HG03095 (cell line): ENCODE data around the gene ERVMER34-1.

Experiments
- ATAC-seq: cut with Tn5 transposase; IDR thresholded peaks from one replicate; pipeline ENCODE4 v1.9.1; 2021; ENCODE audit warnings: moderate library complexity; ENCODE audit not compliant: unreplicated experiment

ERVMER34-1 gene, protein sequence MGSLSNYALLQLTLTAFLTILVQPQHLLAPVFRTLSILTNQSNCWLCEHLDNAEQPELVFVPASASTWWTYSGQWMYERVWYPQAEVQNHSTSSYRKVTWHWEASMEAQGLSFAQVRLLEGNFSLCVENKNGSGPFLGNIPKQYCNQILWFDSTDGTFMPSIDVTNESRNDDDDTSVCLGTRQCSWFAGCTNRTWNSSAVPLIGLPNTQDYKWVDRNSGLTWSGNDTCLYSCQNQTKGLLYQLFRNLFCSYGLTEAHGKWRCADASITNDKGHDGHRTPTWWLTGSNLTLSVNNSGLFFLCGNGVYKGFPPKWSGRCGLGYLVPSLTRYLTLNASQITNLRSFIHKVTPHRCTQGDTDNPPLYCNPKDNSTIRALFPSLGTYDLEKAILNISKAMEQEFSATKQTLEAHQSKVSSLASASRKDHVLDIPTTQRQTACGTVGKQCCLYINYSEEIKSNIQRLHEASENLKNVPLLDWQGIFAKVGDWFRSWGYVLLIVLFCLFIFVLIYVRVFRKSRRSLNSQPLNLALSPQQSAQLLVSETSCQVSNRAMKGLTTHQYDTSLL

DNA sequence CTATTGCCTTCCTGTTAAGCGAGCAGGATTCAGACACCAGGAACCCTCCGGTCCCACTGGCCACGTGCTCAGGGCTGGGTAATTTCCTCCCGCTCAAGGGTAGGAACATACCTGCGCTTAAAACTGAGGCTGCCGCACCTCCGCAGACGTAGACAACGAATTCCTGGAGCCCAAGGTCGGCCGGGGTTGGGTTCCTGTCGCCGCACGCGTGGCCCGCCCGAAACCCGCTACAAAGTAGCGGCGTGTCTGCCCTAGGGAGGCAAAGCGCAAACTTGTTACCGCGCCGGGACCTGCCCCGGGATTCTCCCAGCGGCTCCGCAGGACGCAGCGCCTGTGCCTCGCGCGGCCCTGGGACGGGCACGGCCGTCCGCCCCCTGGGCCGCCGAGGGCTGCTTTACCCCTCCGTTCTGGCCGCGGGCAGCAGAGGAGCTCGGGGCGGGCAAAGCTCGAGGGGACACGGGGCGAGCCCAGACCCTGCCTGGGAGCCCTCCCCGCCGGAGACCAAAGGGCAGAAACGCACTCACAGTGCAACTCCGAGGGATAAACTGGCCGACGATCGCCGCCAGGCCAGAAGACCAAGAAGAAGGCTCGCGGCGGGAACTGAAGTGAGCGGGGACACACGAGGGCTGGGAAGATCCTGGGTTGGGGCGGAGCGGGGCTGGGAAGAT lies at the start of gene ERVMER34-1:
ERVMER34-1 (minus strand) TSS at position 607 of the 668 bp plus-strand sequence. CDS start 5,905 bp downstream, outside the sequence.
- ATAC-seq: no peak

DNA sequence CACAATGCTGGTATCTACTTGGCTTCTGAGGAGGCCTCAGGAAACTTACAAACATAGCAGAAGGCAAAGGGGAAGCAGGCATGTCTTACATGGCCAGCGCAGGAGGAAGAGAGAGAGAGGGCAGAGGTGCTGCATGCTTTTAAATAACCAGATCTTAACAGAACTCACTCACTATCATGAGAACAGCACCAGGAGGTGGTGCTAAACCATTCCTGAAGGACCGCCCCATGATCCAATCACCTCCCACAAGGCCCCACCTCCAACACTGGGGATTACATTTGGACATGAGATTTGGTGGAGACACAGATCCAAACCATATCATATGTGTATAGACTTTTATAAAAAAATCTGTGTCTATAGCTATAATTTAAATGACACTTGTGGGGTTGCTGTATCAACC lies 48.6 kb upstream of the ERVMER34-1 start:
- ATAC-seq: no peak

DNA sequence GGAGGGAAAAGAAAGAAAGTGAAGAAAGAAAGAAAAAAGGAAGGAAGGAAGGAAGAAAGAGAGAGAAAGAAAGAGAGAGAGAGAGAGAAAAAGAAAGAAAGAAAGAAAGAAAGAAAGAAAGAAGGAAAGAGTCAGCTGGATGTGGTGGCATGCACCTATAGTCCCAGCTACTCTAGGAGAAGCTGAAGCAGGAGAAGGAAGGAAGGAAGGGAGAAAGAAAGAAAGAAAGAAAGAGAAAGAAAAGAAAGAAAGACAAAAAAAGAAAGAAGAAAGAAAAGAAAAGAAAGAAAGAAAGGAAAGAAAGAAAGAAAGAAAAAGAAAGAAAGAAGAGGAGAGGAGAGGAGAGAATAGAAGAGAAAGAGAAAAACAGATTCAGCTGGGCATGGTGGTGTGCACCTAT lies 44.3 kb upstream of the ERVMER34-1 start:
- no peak for ATAC-seq

DNA sequence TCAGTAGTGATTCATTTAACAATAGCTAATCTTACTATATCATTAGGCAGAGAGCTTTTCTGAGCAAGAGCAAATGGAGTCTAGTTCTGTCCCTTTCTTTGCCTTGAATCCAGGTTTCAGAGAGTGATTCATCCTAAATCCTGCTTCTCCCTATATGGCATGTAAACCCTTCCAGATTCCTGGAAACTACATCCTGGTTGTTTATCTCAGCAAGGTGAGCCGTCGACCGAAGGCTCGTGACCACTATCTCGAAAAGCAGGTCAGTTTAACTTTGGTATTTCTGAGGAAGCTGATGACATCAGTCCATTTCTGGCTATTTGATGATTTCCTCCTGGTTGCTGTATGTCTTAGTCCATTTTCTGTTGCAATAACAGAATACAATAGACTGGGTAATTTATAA lies 40.7 kb upstream of the ERVMER34-1 start:
- no peak for ATAC-seq

DNA sequence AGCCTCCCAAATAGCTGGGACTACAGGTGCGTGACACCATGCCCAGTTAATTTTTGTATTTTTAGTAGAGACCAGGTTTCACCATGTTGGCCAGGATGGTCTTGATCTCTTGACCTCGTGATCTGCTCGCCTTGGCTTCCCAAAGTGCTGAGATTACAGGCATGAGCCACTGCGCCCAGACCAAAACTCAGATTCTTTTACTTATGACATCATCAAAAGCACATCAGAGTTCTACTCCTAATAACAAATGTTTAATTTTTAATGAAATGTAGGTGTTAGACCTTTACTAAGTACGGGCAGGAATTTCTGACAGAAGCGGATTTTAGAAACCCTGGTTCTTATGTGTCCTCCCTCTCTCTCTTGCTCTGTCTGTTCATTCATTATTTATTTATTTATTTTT lies 38.5 kb upstream of the ERVMER34-1 start:
- no peak for ATAC-seq

DNA sequence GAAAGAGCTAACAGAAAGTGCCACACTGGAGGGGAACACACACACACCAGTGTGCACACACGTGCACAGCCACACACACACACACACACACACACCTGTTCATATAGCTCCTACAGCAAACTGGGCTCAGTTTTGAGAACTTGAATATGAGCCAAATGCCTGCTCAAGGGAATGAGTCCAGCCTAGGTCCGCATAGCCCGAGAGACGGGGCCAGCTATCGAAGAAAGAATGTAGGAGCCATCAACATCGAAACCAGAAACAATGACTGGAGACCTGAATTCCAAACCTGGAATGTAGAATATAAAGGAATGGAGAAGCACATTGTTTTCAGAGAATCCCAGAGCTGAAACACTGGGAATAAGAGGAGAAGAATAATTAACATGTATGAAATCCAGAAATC lies 37.6 kb upstream of the ERVMER34-1 start:
- ATAC-seq: no peak

DNA sequence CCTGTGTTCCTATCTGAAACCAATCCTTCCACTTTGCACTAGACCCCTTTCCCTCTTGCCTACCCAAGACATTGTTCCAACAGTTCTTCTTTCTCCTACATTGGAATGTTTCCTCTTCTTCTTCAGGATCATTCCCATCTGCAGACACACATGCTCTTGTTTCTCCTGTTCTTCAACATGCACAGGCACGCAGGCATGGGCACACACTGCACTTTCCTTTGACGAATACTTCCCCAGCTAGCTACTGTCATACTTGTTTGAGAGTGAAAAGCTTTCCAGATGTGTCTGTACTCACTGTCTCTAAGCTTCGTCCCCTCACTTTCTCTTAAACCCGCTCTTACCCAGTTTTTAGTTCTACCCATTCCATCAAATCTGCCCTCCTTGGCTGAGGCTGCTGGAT lies 31.8 kb upstream of the ERVMER34-1 start:
- ATAC-seq: no peak

DNA sequence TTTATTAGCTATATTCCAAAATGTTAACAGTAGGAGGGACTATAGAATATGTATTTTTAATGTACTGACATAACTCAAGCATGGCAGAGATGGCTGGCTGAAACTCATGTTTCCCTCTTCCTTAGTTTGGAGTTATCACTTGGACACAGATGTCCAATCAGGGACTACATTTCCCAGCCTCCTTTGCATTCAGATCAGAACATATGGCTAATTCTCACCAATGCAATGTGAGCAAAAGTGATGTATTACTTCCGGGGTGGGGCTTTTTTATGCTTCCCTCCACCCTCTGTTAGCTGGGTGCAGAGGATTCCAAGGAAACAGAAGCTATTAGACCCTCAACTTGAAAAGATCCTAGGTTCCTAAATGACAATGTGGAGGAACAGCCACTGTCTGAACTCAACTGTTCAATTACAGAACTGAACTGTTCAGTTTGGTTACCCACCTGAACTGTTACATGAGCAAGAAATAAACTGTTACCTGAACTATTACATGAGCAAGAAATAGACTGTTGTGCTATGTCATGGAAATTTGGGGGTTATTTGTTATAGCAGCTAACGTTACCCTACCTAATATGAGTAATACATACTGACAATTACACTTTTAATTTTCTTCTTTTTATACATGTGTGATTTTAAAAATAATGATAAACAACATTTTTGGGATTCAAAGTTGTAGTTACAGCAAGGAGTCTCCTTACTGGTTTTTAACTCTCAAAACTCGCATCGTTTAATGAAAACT lies 29.6 kb upstream of the ERVMER34-1 start:
- ATAC-seq: no peak

DNA sequence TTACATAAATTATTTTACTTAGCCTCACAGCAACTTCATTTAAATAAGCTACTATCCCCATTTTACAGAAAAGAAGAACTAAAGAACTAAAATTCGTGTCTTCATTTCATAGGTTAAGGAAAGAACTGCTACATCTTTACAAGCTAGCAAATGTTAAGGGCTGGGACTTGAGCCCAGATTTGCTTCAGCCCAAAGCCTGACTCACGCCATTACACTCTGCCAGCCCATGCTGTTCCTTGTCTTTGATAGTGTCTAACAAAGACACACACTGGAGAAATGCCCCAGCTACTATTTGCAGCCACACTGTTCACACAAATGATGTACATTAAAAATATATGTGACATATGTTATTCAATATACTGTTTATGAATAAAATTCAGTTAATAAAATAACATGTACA lies 29.0 kb upstream of the ERVMER34-1 start:
- ATAC-seq: no peak

DNA sequence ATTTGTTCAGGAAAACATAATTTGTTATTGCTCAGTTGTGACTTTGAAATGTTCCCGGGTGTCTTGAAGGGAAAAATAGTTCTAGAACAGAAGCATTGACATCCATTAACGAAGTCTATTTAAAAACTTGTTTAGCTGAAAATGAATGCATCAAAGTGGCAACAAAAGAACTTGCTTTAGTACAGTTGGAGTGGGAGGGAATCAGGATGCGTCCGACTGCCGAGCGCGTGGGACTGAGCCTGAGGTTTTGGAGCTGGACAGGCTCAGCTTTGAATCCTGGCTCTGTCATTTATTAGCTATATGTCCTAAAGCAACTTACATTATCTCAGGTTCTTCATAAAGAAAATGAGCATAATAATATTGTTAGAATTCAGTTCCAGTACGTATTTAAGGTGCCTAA lies 9.0 kb upstream of the ERVMER34-1 start:
- no peak for ATAC-seq

DNA sequence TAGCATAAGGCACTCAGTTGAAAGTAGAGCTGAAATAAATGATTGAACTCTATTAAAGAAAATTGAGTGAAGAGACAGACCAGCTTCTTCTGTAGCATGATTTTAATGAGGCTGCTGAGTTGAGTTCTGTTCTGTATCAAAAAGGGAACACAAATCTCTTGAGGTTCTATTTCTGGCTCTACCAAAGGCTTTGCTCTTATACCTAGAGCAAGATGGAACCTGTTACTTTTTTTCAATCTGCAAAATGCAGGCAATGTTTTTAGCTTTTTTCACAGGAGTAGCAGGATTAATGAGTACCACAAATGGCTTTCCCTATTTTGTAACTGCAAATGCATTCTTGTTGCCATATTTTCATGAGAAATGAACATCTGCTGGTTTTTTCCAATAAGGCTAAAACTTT lies 4.2 kb upstream of the ERVMER34-1 start:
- ATAC-seq: no peak

DNA sequence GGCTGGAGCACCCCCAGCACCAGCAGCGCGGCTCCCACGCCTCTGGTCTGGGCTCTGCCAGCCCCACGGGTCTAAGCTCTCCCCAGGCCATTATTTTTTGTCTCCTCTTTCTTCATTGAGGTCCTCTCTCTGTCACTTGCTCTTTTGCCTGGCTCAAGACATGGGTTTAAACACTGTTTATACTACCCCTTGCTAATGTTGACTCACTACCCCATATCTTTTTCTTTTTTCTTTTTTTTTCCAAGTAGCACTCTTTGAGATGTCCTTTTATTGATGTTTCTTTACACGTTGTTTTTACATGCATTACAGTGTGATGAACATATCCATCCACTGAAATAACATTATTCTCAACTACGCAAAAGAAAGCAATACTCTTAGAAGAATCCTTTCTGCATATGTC lies 1.7 kb upstream of the ERVMER34-1 start:
- ATAC-seq: no peak

DNA sequence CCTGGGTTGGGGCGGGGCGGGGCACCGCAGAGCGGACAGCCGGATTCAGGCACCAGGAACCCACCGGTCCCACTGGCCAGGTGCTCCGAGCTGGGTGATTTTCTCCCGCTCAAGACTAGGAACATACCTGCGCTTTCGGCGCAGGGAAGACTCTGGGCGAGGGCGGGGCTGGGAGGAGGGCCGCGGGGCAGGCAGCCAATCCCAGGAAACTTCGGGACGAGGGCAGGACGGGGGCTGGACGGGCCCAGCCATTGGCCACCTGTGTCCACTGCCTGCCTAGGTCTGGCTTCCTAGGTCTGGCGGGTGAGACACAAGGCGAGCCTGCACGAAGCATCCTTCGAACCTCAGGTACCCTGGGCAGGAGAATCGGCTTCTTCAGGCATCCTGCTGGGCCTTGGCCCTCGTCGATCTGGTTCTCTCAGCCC lies 274 bp upstream of the ERVMER34-1 start:
- ATAC-seq: no peak

DNA sequence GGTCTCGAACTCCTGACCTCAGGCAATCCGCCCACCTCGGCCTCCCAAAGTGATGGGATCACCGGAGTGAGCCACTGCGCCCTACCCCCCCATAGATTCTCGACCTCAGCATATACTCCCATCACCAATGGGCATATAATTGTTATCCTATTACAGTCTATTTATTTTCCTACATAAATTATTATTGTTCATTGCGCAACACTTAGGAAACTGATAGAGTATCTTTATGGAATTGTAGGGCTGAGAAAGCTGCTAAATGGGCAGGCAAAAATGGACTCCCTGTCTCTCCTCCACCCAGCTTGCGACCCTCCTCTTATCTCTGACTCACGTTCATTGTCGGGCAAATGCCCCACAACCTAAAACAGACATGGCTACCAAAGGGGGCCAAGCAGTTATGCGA lies 1.0 kb downstream of the ERVMER34-1 start:
- no peak for ATAC-seq

DNA sequence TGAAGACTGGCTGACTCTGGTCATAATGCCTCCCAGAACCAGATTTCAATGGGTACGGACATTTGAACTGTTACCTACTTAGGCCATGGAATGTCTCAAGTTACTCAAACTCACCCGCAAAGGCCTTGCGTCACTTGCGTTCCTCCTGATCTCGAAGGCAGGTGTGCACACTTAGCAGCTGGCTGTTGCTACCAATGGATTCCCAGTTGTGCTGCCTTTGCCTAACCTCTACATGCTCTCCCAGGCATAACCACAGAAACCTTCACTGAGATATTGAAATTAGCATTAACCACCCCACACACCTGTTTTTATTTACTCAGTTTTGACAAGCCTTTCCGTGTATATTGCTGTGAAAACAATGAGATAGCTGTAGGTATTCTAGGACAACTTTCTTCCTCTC lies 2.8 kb downstream of the ERVMER34-1 start:
- no peak for ATAC-seq

DNA sequence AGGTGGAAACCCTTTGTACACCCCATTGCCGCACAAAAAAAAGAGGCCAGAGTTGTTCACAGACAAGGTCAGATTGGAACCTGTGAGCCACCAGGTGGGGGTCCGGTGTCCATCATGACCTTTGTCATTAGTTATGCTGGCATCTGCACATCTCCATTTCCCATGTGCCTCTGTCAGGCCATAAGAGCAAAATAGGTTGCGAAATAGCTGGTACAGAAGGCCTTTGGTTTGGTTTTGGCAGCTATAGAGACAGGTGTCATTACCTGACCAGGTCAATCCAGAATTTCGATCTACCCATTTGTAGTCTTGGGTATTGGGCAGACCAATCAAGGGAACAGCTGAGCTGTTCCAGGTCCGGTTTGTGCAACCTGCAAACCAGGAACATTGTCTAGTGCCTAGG lies 6.6 kb downstream of the ERVMER34-1 start:
- no peak for ATAC-seq

DNA sequence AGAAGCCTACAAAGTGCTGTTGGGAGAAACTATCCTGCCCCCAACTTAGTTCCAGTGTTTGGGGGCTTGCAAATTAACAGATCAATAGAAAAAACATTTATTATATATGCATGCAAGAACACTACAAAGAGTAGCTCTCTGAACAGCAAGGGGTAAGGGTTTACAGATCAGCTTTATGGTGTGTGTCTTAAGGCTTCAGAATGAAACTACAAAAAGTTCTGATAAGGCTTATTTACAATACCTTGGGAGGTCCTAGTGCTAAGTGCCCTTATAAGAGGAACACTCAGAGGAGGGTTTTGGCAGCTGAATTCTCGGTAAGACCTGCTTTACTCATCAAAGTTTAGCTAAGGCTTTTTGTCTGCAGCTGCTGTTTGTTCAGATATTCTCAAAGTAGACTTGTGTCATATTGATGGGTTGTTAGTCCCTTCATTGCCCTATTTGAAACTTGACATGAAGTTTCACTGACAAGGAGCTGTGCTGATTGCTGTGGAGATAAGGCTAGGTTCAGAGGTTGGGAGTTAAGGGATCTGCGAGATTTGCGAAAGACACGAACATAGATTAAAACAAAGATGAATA lies 7.7 kb downstream of the ERVMER34-1 start:
- ATAC-seq: no peak

DNA sequence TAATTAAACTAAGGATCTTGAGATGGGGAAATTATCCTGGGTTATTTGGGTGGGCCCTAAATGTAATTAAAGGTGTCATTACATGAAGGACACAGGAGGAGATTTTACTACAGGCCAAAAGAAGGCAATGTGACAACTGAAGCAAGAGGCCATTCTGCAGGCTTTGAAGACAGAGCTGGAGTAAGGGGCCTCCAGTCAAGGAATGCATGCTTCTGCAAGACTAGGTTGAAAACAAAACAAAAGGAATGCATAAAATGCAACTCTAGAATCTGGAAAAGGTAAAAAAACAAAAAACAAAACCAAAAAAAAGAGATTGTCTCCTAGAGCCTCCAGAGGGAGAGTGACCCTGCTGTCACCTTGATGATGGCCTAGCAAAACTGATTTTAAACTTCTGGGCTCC lies 21.6 kb downstream of the ERVMER34-1 start:
- ATAC-seq: no peak

DNA sequence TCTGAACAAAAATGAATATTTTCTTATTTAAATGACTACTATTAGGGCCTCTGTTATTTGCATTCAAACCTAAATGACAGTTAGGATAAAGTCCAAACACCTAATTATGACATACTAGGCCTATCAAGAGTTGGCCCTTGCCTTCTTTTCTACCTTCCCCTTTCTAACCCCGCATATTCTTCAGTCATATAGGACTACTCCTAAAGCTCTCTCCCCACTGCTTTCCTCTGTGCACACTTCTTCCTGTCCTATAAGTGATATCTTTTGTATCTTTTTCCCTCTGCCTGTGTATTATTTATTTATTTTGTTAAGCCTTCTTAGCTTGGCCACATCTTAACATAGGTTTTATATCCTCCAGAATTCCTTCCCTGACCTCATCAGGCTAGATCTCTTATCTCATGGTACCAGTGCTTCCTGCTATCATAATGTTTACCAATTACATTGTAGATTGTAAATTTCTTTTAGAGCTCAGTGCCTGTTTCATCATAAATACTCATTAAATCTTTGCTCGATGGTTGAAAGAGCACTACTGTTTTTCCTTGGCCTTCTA lies 22.5 kb downstream of the ERVMER34-1 start:
- ATAC-seq: no peak

DNA sequence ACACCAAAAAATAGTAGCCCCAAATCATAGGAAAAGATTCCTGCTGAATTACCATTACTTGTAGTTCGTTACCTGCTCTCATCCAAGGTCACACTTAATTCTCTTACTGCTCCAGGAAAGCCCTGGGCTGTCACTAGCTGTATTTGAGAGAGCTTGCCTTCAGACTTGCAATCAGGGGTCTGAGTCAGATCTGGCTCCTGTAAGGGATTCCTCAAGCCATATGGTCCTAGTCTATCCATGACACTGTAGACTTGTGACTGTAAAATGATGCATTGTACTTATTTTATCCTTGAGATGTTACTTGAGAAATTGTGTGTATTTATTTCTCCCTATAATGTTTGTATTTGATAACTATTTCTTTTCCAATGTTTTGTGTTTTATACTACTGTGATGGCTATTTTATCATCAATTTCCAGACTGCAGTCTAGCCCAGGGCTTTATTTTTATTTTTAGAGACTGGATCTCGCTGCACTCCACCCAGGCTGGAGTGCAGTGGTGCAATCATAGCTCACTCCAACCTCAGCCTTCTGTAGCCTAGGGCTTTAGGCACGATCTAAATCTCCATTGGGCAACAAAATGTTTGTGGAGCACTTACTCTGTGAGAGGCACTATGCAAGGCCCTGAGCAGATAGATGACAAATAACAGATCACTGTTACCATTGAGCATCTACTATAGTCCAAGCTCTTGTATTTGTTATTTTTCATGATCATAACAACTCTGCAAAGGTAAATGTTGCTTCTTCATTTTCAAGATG lies 24.2 kb downstream of the ERVMER34-1 start:
- no peak for ATAC-seq
